ENCODE measurements around the gene YTHDC1.

DNA sequence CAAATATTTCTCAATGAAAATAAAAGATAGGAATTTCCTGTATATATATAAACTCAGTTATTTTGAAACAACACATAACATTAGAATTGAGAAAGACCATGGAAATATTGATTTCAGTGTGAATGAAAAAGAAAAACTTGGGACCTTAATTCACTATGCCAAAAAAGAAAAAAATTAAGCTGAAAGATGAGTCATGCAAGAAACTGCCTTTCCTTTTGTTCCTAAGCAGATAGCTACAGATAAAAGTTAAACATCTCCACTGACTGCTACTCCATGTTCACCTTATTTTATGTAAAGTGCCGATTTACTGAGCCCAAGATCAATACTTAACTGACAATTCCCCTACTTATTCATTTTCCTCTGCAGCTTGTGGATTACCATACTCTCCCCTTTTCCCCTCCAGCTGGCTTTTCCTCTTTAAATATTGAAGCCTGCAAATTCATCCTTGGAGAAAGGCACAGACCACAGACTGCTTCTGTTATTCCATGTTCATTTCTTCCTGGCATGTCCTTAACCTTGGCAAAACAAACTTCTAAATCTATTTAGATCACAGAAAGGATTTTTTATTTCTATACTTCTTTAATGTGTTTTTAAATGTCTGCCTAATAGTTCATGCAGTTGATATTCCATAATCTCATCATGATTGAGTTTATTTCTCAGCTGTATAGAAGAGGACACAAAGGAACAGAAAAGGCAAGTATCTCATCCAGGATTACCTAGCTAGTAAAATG is 40.5 kb upstream of the YTHDC1 start:
- TF ChIP-seq CTCF (IDR thresholded peaks at IDR 0.05) = no peak
- TF ChIP-seq POLR2AphosphoS5 (IDR thresholded peaks at IDR 0.05) = no peak
- no peak for TF ChIP-seq POLR2A (IDR thresholded peaks at IDR 0.05)
- no peak for TF ChIP-seq EP300 (IDR thresholded peaks at IDR 0.05)
